HG03565 (cell line): ENCODE measurements around the gene MGLL.
A peak's percentile ranks its signal among the peaks of the same experiment; 100 is the strongest.

Experiments used
- ATAC-seq: cut with Tn5 transposase; IDR thresholded peaks from one replicate; pipeline ENCODE4 v1.9.1; 2021; ENCODE audit warnings: mild to moderate bottlenecking, moderate library complexity; ENCODE audit not compliant: unreplicated experiment

The MGLL gene

DNA sequence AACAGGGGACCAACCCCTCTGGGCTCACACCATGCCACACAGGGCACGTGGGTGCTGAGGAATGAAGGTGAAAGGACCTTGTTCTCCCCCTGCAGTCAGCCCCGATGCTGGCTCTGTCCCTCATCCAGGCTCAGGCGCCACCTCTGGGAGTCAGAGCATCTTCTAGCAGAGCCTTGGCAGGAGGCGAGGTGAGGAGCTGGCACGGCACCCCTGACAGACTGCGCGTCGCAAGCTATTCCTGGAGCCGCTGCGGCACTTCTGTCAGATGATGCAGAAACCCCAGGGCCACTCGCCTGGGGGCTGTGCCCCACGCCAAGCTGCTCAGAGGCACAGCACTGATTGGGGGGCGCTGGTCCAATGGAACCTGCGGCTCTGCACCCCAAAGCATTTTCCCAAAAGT, 62.0 kb downstream of the MGLL start:
- no peak for ATAC-seq

DNA sequence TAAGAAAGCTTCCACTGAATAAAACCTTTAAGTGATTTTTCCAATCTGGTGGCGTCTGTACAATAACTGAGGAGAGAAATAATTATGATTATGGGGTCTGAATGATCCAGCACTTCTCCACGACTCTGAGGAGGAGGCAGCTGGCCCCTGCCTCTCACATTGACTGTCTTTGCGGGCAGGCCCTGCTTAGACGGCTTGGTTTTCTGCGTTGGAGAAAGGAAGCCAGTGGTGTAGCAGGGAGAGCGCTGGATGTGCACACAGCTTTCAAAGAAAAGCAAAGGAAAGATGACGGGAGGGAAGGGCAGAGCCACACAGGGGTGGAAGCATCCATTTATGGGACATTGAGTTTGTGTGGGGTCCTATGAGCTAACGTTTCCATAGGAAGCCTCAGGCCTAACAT, 62.5 kb downstream of the MGLL start:
- no peak for ATAC-seq

DNA sequence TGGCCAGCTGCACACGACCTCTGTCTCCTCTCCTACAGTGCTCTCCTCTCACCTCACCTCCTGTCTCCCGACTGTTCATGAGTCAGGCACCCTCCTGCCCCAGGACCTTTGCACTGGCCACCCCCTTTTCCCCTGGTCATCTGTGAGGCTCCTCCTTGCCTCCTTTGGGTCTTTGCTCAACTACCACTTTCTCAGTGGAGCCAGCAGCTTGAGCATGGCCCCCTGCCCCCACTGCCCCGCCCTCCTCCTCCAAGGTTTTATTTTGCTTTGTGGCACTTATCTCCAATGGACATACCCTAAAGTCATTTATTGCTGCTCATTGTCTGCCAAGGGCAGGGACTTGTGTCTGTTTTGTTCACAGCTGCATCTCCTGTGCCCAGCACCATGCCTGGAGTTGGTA, 64.3 kb downstream of the MGLL start:
- no peak for ATAC-seq

DNA sequence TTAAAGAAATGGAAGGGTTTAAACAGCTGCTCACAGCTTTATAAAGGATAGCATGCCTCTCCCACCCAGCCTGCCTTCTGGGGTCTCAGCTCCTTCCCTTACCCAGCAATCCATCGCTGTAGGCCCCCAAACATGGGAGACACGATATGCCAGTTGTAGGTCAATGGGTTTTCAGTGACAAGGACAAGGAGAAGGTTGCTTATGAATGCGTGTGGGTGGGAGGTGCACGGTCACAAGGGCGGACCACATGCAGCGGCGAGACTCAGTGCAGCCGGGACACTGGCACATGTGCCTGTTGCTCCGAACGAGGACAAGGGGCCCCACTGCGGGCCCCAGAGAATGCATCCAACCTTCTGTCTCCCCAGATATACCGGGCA, 67.0 kb downstream of the MGLL start:
- ATAC-seq: no peak

DNA sequence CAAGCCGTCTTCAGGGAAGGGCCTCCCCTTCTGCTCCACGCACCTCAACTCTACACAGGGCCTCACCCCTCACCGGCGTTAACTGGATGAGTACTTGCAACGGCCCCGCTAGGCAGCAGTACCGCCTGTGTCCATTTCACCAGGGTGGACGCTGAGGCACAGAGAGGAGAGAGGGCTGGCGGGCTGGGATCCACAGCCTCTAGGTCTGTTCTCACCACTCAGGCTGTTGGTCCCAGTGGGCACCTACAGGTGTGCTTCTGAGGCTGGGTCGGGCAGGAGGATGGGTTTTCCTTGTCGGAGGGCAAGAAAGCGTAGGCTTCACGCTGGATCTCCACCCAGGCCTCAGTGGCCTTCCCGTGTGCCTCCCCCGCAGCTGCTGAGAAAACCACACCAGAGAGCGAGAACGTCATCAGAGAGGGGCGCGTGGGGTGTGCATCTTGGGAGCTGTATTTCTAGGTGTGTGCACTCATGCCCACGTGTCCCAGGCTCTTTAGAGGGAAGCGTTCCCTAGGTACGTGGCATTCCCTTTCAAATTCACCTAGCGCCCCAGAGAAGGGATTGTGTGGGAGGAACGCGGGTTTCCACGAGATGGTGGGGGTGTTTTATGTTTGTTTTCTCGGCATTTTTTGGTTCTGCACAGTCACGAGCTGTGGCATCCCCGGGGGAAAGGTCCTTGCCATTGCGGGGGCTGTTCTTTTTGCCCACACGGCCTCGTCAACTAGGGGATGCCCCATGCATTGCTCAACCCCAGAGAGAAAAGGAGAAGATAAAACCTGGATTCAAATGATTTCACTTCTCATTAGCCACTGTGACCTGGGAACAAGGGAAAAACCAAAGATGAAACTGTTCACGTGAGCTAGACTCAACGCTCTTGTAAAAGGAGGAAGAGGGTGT, 67.7 kb downstream of the MGLL start:
- no peak for ATAC-seq

DNA sequence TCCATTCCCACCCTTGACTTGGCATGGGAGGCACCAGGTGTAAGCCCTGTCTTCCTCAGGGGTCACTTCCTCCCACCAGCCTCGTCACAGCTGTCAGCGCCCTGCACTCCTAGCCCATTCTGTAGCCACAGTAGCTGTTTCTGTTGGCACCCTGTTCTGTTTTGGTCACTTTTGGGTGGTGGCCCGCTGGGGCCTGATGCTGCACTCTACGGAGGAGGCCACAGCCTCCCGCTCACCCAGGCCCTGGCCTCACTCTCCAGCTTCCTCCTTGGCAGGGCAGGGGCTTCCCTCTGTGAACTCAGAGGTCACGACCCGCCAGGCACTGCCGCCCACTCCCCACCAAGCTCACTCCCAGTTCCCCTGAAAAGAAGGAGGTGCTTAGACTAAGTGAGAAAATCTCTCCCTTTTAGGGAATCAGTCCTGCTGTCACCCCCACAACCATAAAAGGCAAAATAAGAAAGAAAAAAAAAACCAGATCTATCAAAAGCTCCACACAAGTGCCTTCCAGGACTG, 68.4 kb downstream of the MGLL start:
- no peak for ATAC-seq

DNA sequence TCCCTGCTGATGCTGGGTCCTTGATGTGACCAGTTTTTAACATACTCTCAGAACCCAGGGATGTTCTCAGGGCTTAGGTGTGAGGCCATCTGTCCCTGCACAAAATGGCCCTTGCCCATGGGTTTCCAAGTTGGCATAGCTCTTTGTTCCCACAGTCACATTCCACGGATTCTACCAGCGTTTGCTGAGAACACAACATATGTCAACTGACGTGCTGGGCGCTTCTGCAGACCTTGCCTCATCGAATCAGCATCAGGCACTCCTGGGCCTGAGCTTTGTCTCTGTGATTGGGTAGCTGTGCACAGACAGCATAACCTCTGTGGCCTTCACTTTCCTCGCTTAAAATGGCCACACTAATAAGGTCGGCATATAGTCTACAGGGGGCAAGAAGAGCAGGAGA, 69.0 kb downstream of the MGLL start:
- no peak for ATAC-seq

DNA sequence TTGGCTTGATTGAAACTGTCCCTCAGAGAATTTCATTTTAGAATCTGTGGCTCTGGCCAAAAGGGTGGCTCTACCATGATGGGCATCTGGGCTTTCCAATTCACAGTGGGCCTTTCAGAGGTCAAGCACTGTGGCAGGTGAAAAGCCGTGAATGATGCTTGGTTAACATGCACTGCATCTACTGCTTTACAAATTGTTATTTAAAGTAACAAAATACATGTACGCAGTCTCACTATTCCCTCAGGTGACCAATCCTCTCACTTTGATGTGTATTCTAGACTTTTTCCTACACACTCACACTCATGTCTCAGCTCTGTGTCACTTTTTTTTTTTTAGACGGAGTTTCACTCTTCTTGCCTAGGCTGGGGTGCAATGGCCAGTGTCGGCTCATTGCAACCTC, 70.5 kb downstream of the MGLL start:
- ATAC-seq: no peak

DNA sequence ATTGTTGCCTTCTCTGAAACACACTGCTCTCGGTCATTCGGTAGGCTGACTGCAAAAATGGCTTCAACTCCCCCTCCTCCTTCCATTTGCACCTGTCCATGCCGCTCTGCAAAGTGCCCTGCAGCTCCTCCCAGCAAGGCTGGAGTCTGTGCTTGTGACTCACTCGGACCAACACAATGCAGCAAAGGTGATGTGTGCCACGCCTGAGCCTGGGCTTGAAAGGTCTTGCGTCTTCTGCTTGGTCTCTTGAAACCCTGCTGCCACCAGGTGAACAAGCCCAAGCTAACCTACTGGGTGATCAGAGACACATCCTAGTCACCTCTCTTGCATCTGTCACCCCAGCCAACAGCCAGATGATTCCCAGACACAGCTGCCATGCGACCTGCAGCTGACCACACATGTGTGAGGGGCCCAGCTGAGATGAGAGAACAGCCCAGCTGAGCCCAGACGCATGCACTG, 71.1 kb downstream of the MGLL start:
- ATAC-seq: no peak

DNA sequence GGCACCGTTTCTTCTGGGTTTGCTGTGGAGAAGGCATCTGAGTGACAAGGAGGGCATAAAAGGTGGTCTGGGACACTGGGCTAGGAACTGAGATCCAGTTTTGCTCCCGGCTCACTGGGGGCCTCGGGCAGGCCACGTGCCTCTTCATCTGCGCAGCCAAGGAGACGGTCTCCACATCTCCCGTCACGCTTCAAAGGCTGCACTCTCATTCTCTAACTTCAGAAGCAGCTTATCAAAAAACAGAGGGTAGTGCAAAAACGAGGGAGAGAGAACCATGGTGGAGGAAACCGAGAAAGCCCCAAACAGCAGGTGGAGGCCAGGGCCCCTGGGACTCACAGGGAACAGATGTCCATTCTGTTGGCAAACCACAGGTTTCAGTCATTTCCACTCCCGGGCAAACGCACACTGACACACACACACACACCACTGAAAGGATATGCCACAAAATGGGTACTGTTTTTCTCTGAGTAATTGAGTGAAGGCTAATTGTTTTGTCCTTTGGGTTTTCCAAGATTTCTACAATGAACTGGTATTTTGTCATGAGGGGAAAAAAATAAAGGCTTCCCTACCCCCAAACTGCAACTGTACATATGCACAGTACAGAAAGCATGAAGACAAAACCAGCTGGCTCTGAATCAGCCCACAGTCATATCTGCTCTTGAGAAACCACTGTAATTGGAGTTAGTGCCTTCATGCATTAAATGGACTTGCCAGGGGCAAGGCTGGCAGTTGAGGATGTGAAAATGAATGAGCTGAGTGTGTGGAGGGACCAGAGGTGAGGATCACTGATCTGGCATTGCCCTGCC, 71.9 kb downstream of the MGLL start:
- ATAC-seq: peak; percentile 37

DNA sequence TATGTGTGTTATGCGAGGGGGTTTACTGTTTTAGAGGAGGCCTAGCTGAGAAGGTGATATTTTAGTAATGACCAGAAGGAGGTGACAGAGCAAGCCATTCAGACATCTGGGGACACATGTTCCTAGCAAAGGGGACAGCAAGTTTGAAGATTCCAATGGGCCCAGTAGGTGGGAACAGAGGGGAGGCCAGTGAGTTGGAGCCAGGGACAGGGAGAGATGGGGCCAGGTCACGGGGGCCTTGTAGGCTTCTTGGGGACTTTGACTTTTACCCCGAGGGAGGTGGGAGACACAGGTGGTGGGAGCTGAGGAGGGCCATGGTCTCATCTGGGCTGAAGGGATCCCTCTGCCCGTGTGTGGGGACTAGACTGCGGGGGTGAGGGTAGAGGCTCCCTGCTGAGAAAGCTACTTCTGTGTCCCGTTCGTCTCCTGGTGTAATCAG, 72.5 kb downstream of the MGLL start:
- no peak for ATAC-seq

DNA sequence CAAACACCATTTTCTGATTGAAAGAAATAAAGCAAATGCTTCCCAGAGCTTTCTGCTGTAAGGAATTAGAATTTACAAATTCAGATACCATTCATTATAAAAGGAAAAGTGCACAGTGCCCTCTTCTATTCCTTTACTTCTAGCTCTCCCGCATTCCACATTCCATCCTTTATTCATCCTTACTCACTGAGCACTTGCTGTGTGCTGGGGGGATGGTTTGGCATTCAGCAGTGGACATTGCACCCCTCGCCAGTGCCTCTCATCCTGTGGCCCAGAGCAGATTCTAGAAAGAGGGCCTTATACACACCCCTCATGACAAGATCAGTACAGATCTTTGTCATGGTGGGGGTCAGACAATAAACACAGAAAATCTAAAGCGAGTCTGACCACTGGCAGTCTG, 73.0 kb downstream of the MGLL start:
- no peak for ATAC-seq

DNA sequence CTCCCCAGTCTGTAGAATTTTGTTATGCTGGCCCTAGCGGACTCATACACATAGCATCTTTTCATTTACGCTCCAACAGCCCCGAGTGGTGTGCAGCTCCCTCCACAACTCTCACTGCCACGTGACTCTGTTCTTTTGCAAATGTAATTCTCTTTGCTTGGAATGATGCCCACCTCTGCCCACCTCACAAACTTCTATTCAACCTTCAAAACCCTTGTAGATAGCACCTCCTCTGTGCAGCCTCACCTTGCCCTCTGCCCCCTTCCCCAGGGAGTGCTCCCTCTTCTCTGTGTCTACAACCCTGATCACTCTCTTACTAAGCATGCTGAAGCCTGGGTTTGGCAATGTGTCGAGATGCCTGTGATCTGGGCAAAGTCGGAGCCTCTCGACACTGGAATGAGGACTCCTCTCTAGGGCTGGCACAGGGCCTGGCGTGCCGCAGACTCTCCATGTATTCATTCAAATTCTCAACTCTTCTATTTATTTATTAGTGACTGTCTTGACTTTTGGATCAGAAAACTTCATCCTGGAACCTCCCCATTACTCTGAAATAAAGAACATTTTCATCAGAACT, 73.5 kb downstream of the MGLL start:
- ATAC-seq: no peak

DNA sequence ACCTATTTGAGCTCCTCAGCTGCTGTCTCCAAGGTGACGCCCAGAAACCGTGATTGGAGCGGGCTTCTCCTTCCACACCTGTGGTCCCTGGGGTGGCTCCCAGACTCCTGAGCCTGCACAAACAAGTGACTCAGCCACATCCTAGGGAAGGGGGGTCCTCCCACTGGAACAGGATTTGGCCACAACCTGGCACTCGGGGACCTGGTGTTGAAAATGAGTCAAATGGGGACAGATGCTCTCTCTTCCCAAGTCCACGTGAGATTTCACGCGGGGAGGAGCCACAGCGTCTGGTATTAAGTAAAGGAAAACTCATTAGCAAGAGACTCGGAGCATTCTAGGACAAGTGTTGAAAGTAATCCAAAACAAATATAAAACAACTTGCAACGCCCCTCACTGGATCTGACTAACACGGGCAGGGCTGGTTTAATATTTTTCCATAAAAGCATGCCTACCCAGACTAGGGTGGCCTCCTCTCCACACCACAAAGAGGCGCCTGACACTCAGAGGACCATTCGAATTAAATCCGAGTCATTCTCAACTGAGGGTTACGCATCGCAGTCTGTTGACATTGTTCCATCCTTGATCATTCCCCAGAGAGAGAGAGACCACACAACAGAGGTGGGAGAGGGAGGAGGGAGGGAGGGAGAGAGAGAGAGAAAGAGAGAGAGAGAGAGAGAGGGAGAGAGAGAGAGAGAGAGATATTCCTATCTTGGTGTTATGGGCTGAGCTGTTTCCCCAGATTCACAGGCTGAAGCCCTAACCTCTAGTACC, 74.4 kb downstream of the MGLL start:
- ATAC-seq: no peak

DNA sequence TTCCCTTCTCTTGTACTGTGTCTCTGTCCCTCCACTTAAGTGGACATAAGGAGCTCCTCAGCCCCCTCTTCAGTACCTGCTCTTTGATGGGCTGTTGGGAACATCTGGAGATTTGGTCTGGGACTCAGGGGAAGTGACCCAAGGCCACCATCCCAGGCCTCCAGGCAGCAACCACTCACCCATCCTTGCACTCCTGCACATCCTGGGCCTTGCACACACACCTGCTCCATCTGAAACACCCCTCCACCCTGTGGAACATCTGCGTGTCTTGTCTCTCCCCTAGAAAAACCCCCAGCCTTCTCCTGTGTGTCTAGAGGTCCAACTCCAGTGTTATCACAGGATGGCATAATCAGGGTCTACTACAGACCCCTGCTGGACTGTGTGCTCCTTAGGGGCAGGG, 75.2 kb downstream of the MGLL start:
- ATAC-seq: no peak

DNA sequence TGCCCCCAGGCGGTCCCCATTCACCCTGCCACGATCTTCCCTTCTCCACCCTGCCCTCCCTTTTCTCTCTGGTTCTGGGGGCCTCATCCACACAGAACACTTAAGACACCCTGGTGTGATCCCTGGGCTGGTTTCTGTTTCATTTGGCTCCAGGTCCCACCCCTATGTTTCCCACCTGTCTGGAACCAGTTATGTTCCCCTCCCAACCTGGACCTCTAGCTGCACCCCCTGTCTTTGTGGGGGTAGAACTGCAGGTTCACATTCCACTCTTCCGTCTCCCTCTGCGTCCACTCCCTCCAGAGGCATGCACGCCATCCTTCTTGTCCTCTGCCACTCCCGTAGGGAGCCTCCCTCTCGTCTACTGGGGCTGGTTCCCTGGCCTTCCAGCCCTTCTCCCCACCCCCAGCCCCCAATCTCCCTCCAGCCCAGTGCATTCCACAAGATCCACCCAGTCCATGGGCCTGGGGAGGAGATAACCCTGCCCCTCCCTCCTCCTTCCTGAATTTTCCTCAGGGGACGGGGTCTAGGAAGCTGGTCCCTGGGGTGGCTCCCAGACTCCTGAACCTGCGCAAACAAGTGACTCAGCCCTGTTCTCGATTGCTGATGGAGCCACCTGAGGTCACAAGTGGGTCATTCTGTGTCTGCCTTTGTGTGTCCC, 75.8 kb downstream of the MGLL start:
- no peak for ATAC-seq

DNA sequence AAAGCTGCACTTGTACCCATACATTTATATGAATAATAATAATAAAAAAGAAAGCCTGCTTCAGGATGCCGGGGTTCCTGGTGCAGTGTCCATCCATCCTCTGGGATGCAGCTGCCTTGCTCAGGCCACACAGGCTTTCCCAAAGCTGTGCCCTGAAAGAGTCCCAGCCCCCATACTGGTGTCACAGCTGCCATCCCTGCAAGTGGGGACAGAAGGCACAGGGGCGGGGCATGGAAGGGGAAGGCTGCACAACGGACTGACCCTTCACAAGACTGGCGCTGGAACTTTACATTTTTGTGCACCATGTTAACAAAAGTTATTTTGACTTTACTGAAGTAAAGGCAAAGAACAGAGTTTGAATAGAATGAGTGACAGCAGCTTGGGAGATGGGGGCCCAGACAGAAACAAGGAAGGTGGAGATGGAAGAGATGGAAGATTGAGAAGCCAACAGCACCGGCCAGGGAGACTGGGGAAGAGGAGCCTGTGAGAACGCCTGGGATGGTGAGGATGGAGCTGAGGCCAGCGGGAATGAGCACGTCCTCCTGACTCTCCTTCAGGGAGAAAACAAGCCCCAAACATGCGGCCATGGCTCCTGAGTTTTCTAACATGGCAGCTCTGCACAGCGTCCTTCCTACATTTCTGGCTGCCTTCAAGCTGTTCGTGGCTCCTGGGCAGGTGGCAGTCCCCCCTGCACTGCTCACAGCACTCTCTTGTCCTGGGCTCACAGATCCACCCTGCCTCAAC, 76.5 kb downstream of the MGLL start:
- no peak for ATAC-seq

DNA sequence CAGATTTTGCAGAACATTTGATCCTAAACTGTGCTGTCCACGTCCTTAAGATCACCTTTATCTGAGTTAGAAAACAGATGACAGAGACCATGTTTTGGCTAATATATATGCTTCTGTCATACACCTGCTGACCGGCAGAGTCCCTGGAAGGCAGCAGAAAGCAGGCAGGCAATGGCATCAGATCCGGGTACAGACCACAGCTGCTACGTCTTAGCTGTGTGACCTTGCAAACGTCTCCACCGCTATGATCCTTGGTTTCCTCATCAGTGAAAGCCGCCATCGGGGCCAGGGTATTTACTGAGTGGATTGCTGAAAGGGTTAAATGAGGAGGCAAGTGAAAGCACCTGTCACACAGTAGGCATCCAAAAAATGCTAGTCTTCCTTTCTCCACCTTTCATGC, 77.4 kb downstream of the MGLL start:
- ATAC-seq: no peak

DNA sequence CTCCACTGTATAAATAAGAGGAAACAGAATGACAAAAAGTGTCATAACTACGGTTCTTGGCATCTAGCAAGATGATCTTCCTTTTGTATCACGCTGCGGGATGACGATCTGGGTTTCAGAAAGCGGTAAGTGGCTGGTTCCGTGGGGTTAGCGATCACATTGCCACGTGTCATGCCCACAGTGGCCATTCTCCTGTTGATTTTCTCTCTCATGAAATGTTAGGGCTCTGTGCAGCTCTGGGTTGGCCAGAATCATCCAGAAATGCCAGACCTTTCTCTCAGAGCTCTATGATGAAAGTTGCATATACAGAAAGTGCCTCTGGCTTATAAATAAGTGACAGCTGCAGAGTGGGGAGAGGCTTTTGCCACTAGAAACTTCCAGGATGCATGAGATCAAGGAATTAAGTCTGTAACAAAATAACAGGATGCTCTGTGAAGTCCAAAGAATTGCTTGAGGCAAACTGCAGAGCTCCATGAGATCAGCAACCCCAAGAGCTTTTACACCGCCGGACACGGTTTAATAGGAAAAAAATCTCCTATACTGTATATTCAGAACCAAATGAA, 78.0 kb downstream of the MGLL start:
- ATAC-seq: no peak
